Measurements from ENCODE around the gene PLIN3. TPM values are rescaled to one million over a fixed set of nuclear protein-coding genes. Genes with fewer than 3 reads are reported as not detected.

The PLIN3 gene
- total RNA-seq, 2 donors from 2014 or later = 80.0 to 80.9 TPM

- no peaks in the 10 kb centered on the region for H3K27me3 Mint-ChIP-seq (ENCODE audit: insufficient read depth)
- H3K4me1 Mint-ChIP-seq = peaks cover 5% of the 10 kb centered on the region
- H3K4me3 Mint-ChIP-seq = peak overlapping the region; percentile 78
- H3K27me3 ChIP-seq (ENCODE audit: control insufficient read depth, insufficient read depth, low read length, poor library complexity, severe bottlenecking) = no peaks in the 10 kb centered on the region
- H3K4me1 ChIP-seq (ENCODE audit: control insufficient read depth, insufficient read depth, low read length) = no peaks in the 10 kb centered on the region
- no peak overlapping the region for H3K9ac ChIP-seq (ENCODE audit: extremely low read depth, low read length, poor library complexity, severe bottlenecking)
- DNase-seq = no peak
- peaks cover 6% of the 10 kb centered on the region for H3K36me3 Mint-ChIP-seq (ENCODE audit: low read depth)
- no peaks in the 10 kb centered on the region for H3K9me3 ChIP-seq (ENCODE audit: control insufficient read depth, low read length)
- no peak overlapping the region for H3K27ac ChIP-seq (ENCODE audit: low read depth, low read length)
- peaks cover 8% of the 10 kb centered on the region for H3K36me3 ChIP-seq (ENCODE audit: control insufficient read depth, insufficient read depth, low read length)
- H3K4me3 ChIP-seq (ENCODE audit: low read length) = no peak overlapping the region
- TF ChIP-seq CTCF (conservative IDR thresholded peaks at IDR 0.05) = no peak
- no peaks in the 10 kb centered on the region for H3K9me3 Mint-ChIP-seq
- 94 to 99% methylated on average over 8 to 10 of the region's 10 CpGs for WGBS, 2 experiments (ENCODE audit: insufficient coverage in 1 of 2, insufficient read length in 1 of 2)
- no peak overlapping the region for H3K27ac Mint-ChIP-seq
Measured at GRCh38 chr19:4868286-4868834, 893 bp upstream of the PLIN3 start.

- Mint-ChIP-seq H3K36me3 (ENCODE audit: low read depth) (peaks cover 16% of the 10 kb centered on the region), H3K27me3 (ENCODE audit: insufficient read depth) (no peaks in the 10 kb centered on the region), H3K9me3 (no peaks in the 10 kb centered on the region), H3K4me1 (peaks cover 5% of the 10 kb centered on the region), H3K4me3 (peak overlapping the region; percentile 78), H3K27ac (peak overlapping the region; percentile 79)
- Histone ChIP-seq H3K36me3 (ENCODE audit: control insufficient read depth, insufficient read depth, low read length) (peaks cover 13% of the 10 kb centered on the region), H3K27ac (ENCODE audit: low read depth, low read length) (no peak overlapping the region), H3K9ac (ENCODE audit: extremely low read depth, low read length, poor library complexity, severe bottlenecking) (peak overlapping the region; percentile 86), H3K4me3 (ENCODE audit: low read length) (peak overlapping the region; percentile 94), H3K27me3 (ENCODE audit: control insufficient read depth, insufficient read depth, low read length, poor library complexity, severe bottlenecking) (no peaks in the 10 kb centered on the region), H3K9me3 (ENCODE audit: control insufficient read depth, low read length) (no peaks in the 10 kb centered on the region), H3K4me1 (ENCODE audit: control insufficient read depth, insufficient read depth, low read length) (no peaks in the 10 kb centered on the region)
- WGBS, 2 experiments (ENCODE audit: insufficient coverage in 1 of 2, insufficient read length in 1 of 2) = 15 to 32% methylated on average over 7 to 22 of the region's 22 CpGs
- DNase-seq = peak; percentile 87
- TF ChIP-seq CTCF (conservative IDR thresholded peaks at IDR 0.05) = peak; percentile 11
Measured at GRCh38 chr19:4866595-4867424, 657 bp downstream of the PLIN3 start.

GRCh38 chr19:4861147-4861546 is 6.3 kb downstream of the PLIN3 start:
- TF ChIP-seq CTCF (conservative IDR thresholded peaks at IDR 0.05) = no peak
- H3K27me3 ChIP-seq (ENCODE audit: control insufficient read depth, insufficient read depth, low read length, poor library complexity, severe bottlenecking) = no peaks in the 10 kb centered on the region
- 90 to 92% methylated on average over 2 to 10 of the region's 10 CpGs for WGBS, 2 experiments (ENCODE audit: insufficient coverage in 1 of 2, insufficient read length in 1 of 2)
- H3K9me3 Mint-ChIP-seq = no peaks in the 10 kb centered on the region
- H3K4me1 ChIP-seq (ENCODE audit: control insufficient read depth, insufficient read depth, low read length) = no peaks in the 10 kb centered on the region
- H3K4me3 Mint-ChIP-seq = no peak overlapping the region
- no peak overlapping the region for H3K9ac ChIP-seq (ENCODE audit: extremely low read depth, low read length, poor library complexity, severe bottlenecking)
- no peaks in the 10 kb centered on the region for H3K9me3 ChIP-seq (ENCODE audit: control insufficient read depth, low read length)
- no peak for DNase-seq
- peaks cover 42% of the 10 kb centered on the region for H3K36me3 Mint-ChIP-seq (ENCODE audit: low read depth)
- H3K27ac ChIP-seq (ENCODE audit: low read depth, low read length) = no peak overlapping the region
- no peaks in the 10 kb centered on the region for H3K27me3 Mint-ChIP-seq (ENCODE audit: insufficient read depth)
- no peaks in the 10 kb centered on the region for H3K4me1 Mint-ChIP-seq
- no peak overlapping the region for H3K27ac Mint-ChIP-seq
- H3K36me3 ChIP-seq (ENCODE audit: control insufficient read depth, insufficient read depth, low read length) = peaks cover 48% of the 10 kb centered on the region
- H3K4me3 ChIP-seq (ENCODE audit: low read length) = no peak overlapping the region
